CD4-positive, alpha-beta T cell treated with Interleukin-12 subunit alpha and Interleukin-12 subunit beta, for 1 hour (primary cell): Measurements from ENCODE around the gene TEX28.
"Not testable (repeated sequence)": the region's sequence is repeated elsewhere in the genome, so short reads cannot be mapped to it uniquely, and the experiment has no call there.

Experiments used
- DNase-seq: peaks from one replicate; pipeline ENCODE4 v3.0.0-alpha.2; 2020

The TEX28 gene

GRCh38 chrX:154310616-154311536 is 16.0 kb upstream of the TEX28 start:
- no peak for DNase-seq

DNA sequence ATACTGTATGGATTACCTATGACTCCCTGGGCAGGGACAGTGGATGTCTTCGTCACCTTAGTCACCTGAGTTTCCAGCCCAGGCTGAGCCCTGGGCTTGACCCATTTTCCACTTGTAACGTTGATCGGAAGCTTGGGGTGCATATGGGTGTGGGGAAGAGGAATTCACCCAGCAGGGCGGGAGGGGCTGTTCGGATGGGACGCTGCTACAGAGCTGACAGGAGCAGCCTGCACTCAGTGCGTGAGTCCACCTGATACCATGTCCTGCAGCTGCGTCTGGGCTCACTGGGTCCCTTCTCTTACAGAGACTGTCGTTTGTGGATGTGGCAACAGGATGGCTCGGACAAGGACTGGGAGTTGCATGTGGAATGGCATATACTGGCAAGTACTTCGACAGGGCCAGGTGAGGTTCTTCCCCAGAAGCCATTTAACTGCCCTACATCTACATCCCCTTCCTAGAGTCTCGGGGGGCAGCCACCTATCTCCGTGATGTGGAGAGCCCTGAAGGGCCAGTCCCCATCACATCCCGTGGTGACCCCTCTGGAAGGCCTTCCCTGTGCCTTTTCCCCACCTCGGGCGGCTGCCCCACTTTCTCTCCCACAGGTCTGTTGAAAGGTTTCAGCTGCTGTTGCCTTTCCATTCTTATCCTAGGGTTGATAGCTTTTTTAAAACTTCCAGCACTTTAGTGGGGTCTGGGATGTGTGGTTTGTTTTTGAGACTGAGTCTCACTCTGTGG is 14.3 kb upstream of the TEX28 start:
- DNase-seq: no peak

DNA sequence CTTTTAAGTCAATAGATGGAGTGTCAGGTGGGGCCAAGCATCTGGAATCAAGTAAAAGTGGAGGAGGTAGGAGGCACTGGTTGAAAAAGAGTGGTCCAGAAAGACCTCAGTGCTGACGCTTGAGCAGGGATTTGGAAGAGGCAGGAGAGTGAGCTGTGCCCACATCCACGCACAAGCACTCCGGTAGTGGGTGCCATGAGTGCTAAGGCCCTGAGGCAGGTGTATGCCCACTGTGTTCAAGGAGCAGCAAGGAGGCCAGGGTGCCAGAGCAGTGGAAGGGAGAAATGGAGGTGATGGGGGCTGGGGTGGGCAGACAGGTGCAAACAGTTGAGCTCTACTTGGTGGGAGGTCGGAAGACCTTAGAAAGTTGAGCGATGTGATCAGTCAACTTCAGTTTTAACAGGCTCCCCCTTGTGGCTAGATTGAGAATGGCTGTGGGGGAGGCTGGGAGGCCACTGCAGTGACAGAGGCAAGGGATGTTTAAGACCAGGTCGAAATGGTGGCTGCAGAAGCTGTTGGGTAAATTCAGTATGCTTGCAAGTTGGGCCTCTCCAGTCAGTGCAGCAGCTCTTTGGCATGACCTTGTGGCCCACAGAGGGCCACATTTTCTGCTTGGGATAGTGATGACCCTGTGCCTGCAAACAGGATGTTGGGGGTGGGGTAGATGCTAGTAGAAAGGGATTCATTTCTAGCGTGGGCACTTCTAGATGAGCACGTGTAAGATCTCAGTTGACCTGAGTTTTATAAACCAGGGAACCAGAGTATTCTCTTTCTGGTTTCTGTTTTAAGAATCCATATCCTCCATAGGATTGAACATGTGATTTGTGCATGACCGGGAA is 13.4 kb upstream of the TEX28 start:
- peak; percentile 83 for DNase-seq

DNA sequence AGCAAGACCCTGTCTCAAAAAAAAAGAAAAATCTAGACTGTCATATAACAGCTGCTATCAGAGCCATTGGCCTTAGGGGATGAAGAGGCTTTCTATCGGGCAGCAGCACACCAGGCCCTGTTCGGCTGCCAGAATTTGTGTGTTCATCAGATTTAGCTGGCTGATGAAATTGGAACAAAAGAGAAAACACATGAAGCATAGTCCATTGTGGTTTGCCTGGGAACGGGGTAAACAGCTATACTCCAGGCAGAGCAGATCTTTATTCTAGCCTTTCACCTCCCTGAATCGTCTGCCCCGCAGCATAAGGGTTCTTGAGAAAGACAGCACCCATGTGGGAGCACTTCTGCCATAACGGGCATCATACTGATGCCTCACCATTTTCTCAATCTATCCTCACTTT is 12.3 kb upstream of the TEX28 start:
- DNase-seq: no peak

GRCh38 chrX:154305541-154306205 is 10.7 kb upstream of the TEX28 start:
- DNase-seq: no peak

DNA sequence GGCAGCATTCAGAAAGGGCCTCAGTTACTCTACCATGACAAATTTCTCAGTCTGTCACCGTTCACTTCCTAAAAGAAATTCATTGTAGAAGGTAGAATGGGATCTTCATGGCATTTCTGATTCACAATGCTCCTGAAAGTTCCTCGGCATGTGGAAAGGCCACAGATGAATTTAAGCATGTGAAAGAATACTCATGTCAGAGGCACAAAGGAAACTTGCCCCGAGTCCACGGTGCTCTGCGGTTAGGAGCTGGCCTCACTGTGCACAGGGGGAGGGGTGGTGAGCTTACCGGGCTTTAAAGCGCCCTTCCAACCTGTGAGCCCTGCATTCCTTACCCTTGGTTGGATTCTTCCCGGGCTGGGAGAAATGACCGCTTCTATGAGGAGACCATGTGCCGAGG is 9.9 kb upstream of the TEX28 start:
- DNase-seq: no peak

- no peak for DNase-seq
Measured at GRCh38 chrX:154303476-154303875, 8.6 kb upstream of the TEX28 start.

DNA sequence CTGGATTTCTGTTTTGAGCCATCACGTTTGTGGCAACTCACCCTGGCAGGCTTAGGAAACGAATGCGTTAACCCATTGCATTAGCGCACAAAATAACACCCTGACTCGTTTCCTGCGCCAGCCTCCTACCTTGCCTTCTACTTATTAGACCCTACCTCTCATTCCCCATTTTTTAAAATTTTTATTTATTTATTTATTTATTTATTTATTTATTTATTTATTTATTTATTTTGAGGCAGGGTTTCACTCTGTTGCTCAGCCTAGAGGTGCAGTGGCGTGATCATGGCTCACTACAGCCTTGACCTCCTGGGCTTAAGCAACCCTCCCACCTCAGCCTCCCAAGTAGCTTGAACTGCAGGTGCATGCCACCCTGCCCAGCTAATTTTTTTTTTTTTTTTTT is 8.1 kb upstream of the TEX28 start:
- DNase-seq: not testable (repeated sequence)

GRCh38 chrX:154300816-154301215 is 5.9 kb upstream of the TEX28 start:
- no peak for DNase-seq

DNA sequence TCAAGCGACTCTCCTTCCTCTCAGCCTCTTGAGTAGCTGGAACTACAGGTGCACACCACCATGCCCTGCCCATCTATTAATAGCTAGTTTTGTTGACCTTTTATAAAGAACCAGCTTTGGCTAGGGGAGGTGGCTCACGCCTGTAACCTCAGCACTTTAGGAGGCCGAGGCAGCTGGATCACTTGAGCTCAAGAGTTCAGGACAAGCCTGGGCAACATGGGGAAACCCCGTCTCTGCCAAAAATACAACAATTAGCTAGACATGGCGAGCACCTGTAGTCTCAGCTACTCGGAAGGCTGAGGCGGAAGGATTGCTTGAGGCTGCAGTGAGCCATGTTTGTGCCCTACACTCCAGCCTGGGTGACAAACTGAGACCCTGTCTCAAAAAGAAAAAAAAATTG is 3.4 kb upstream of the TEX28 start:
- no peak for DNase-seq

GRCh38 chrX:154296731-154297130 is 1.8 kb upstream of the TEX28 start:
- DNase-seq: no peak

- no peak for DNase-seq
Measured at GRCh38 chrX:154295664-154296310, 863 bp upstream of the TEX28 start, which contains the start of gene TKTL1. Gene TKTL1, plus strand, starts transcription at chrX:154295795. Its CDS starts 65 bp downstream, at chrX:154295860.

DNA sequence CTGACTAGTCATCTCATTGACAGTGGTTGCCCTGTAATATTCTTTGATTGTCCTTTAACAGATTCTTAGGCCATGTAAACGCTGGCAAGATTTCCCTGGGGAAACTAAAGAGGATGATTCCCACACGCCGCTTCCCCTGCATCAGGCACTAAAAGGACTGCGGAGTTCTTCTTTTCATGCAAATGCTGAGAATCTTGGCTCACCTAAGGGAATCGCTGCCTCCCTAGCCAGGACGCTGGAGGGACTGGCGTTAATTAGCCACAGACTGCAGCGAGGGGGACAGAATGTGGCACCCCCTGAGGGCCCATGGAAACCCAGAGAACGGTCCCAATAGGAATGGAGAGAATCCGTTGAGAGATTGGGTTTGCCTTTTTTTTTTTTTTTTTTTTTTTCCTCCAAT is 8.5 kb downstream of the TEX28 start:
- DNase-seq: not testable (repeated sequence)

DNA sequence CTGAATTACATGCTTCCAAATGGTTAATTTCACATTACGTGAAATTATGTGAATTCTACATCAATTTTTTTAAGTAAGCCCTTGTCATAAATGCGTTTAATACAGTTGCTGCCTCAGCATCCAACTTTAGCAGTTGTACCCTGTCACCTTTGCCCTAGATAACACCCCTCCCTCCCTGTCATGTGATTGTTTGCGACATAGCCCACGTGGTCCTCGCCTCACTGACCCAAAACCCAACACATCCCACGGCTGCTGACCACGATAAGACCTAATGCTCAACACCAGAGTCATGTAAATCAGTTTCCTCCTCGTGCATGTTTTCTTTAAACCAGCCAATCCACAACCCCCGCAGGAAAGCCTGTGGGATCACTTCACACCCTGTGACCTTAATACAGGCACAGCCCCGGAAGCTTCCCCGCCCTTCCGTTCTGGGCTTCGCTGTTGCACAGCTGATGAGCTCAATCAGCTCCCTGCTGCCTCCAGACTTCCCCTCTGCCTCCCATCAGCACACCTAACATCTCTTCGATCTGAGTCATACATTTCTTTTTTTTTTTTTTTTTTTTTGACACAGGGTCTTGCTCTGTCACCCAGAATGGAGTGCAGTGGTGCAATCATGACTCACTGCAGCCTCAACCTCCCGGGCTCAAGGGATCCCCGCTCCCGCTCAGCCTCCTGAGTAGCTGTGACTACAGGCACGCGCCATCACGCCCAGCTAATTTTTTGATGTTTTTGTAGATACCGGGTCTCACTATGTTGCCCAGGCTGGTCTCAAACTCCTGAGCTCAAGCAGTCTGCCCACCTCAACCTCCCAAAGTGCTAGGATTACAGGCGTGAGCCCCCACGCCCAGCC is 10.2 kb downstream of the TEX28 start:
- DNase-seq: not testable (repeated sequence)

GRCh38 chrX:154269245-154269644 is 25.7 kb downstream of the TEX28 start:
- DNase-seq: not testable (repeated sequence)

DNA sequence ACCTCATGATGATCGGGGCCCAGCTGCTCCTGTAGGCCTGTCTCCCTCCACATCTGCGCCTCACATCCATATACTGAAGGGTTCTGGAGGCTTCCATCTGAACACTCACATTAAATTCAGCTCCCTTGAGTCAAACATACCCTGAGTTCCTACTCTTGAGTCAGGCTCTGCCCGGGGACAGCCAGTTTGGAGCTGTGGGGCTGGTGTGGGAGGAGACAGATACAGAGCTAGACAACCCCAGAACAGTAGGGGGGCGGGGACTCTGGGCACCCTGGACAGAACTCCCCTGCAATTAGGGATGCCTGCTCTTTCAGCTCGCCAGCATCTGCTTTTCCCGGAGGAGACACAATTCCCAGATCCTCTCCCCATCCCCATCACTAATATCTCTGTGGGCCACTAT is 31.9 kb downstream of the TEX28 start:
- DNase-seq: not testable (repeated sequence)

DNA sequence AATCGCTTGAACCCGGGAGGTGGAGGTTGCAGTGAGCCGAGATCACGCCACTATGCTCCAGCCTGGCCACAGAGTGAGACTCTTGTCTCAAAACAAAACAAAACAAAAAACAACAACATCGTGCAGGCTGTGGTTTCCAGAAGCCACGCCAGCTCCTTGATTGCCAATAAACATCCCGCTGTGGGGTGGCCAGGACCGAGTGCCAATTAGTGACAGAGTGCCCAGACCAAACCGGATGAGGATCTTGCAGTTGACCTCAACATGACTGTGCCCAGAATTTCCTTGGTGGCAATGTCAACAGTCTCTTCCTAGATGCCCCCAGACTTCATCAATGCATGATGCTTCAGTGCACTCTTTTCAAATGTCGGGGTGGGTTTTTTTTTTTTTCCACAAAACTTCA is 36.2 kb downstream of the TEX28 start:
- DNase-seq: not testable (repeated sequence)

GRCh38 chrX:154257282-154257681 is 37.6 kb downstream of the TEX28 start, which contains the start of gene OPN1MW3:
Gene OPN1MW3, plus strand, starts transcription at chrX:154257582. Its CDS starts 38 bp downstream, at chrX:154257620.
- DNase-seq: not testable (repeated sequence)

- DNase-seq: not testable (repeated sequence)
Measured at GRCh38 chrX:154248076-154248475, 46.8 kb downstream of the TEX28 start.

DNA sequence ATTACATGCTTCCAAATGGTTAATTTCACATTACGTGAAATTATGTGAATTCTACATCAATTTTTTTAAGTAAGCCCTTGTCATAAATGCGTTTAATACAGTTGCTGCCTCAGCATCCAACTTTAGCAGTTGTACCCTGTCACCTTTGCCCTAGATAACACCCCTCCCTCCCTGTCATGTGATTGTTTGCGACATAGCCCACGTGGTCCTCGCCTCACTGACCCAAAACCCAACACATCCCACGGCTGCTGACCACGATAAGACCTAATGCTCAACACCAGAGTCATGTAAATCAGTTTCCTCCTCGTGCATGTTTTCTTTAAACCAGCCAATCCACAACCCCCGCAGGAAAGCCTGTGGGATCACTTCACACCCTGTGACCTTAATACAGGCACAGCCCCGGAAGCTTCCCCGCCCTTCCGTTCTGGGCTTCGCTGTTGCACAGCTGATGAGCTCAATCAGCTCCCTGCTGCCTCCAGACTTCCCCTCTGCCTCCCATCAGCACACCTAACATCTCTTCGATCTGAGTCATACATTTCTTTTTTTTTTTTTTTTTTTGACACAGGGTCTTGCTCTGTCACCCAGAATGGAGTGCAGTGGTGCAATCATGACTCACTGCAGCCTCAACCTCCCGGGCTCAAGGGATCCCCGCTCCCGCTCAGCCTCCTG is 47.4 kb downstream of the TEX28 start:
- not testable (repeated sequence) for DNase-seq
